ENCODE data around the gene CFAP70.

CFAP70 gene

GRCh38 chr10:73239908-73240307 is 118.8 kb downstream of the CFAP70 start:
- no peak for TF ChIP-seq CTCF (conservative IDR thresholded peaks at IDR 0.05; ENCODE audit: low read depth, low read length)
- no peak overlapping the region for H3K27ac ChIP-seq
- H3K27me3 ChIP-seq (ENCODE audit: insufficient read depth, low read depth) = no peaks in the 10 kb centered on the region
- no peak overlapping the region for H3K4me3 ChIP-seq (IDR thresholded peaks at IDR 0.05; ENCODE audit: insufficient read depth, low read depth, low read length)
- H3K79me2 ChIP-seq (ENCODE audit: insufficient read depth, low read depth) = peaks cover 17% of the 10 kb centered on the region; the same call in 1 of the 2 replicates
- H3K4me2 ChIP-seq = no peak overlapping the region
- H2AFZ ChIP-seq (ENCODE audit: low read depth) = no peak overlapping the region
- H3K9ac ChIP-seq = no peak overlapping the region
- H4K20me1 ChIP-seq (ENCODE audit: insufficient read depth) = 0 out of 2 replicates have a peak, but pooled peaks cover 4% of the 10 kb centered on the region
- peaks cover 11% of the 10 kb centered on the region for H3K4me1 ChIP-seq (ENCODE audit: low read depth, poor library complexity, severe bottlenecking)
- no peaks in the 10 kb centered on the region; the same call in 1 of the 2 replicates for H3K36me3 ChIP-seq (ENCODE audit: insufficient read depth)

GRCh38 chr10:73238990-73239566 is 119.6 kb downstream of the CFAP70 start:
- Histone ChIP-seq H3K27ac (no peak overlapping the region), H3K27me3 (ENCODE audit: insufficient read depth, low read depth) (no peaks in the 10 kb centered on the region), H3K79me2 (ENCODE audit: insufficient read depth, low read depth) (peaks cover 9% of the 10 kb centered on the region; the same call in 1 of the 2 replicates), H4K20me1 (ENCODE audit: insufficient read depth) (0 out of 2 replicates have a peak, but pooled peaks cover under 1% of the 10 kb centered on the region), H3K9ac (no peak overlapping the region), H3K4me1 (ENCODE audit: low read depth, poor library complexity, severe bottlenecking) (peaks cover 3% of the 10 kb centered on the region), H3K4me2 (no peak overlapping the region), H2AFZ (ENCODE audit: low read depth) (no peak overlapping the region), H3K4me3 (IDR thresholded peaks at IDR 0.05; ENCODE audit: insufficient read depth, low read depth, low read length) (no peak overlapping the region), H3K36me3 (ENCODE audit: insufficient read depth) (no peaks in the 10 kb centered on the region; the same call in 1 of the 2 replicates)
- TF ChIP-seq CTCF (conservative IDR thresholded peaks at IDR 0.05; ENCODE audit: low read depth, low read length) = no peak

DNA sequence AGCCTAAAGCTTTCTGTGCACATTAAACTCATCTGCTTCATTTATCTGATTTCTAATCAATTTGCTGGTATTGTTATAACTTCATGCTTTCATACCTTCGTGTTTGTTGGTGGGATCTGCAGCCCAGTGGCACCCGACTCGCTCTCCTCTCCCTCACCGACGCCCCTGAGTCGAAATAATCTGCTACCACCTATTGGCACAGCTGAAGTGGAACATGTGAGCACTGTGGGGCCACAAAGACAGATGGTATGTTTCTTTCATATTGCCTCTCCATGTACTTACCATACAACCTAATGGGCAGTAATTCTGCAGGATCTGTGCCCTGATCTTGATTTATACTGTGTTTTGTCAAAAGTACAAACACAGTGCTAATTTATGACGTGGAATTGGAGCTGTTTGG is 124.0 kb downstream of the CFAP70 start:
- Histone ChIP-seq H3K27me3 (ENCODE audit: insufficient read depth, low read depth) (no peaks in the 10 kb centered on the region), H3K36me3 (ENCODE audit: insufficient read depth) (no peaks in the 10 kb centered on the region), H3K4me3 (IDR thresholded peaks at IDR 0.05; ENCODE audit: insufficient read depth, low read depth, low read length) (no peak overlapping the region), H3K27ac (no peak overlapping the region), H3K4me2 (no peak overlapping the region), H4K20me1 (ENCODE audit: insufficient read depth) (no peaks in the 10 kb centered on the region), H2AFZ (ENCODE audit: low read depth) (no peak overlapping the region), H3K9ac (no peak overlapping the region), H3K79me2 (ENCODE audit: insufficient read depth, low read depth) (no peaks in the 10 kb centered on the region), H3K4me1 (ENCODE audit: low read depth, poor library complexity, severe bottlenecking) (no peaks in the 10 kb centered on the region)
- TF ChIP-seq CTCF (conservative IDR thresholded peaks at IDR 0.05; ENCODE audit: low read depth, low read length) = no peak

DNA sequence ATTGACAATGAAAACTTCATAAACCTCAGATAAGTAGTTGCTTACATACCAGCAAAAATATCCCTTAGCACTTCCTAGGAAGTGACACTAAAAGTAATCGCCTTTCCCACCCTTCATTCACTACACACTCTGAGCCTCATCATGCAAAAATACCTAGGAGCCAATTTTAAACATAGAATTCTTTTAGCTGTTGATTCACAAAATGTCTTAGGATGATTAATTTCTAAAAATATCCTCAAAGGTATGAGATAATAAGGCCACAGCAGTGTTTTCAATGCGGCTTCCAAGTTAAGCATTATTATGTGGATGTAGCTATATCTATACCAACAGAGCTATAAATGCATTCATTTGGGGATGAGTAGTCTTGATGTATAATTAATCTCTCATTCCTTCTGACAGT is 124.8 kb downstream of the CFAP70 start:
- no peaks in the 10 kb centered on the region for H3K4me1 ChIP-seq (ENCODE audit: low read depth, poor library complexity, severe bottlenecking)
- no peak overlapping the region for H3K4me3 ChIP-seq (IDR thresholded peaks at IDR 0.05; ENCODE audit: insufficient read depth, low read depth, low read length)
- TF ChIP-seq CTCF (conservative IDR thresholded peaks at IDR 0.05; ENCODE audit: low read depth, low read length) = no peak
- no peak overlapping the region for H3K4me2 ChIP-seq
- H4K20me1 ChIP-seq (ENCODE audit: insufficient read depth) = no peaks in the 10 kb centered on the region
- no peaks in the 10 kb centered on the region for H3K79me2 ChIP-seq (ENCODE audit: insufficient read depth, low read depth)
- no peak overlapping the region for H2AFZ ChIP-seq (ENCODE audit: low read depth)
- H3K27me3 ChIP-seq (ENCODE audit: insufficient read depth, low read depth) = no peaks in the 10 kb centered on the region
- H3K27ac ChIP-seq = no peak overlapping the region
- H3K36me3 ChIP-seq (ENCODE audit: insufficient read depth) = no peaks in the 10 kb centered on the region
- no peak overlapping the region for H3K9ac ChIP-seq

Measured in KMS-11 (cell line).